ENCODE measurements around the gene FJX1.

- TF ChIP-seq CTCF (conservative IDR thresholded peaks at IDR 0.05; ENCODE audit: low read length) (no peak), EZH2phosphoT487 (IDR thresholded peaks at IDR 0.05; ENCODE audit: borderline replicate concordance, low read depth, low read length) (no peak)
Measured at GRCh38 chr11:35621620-35622019, 3.4 kb downstream of the FJX1 start.

Data from OCI-LY7 (cell line).